IMR-90 (cell line): ENCODE data around the gene RALGAPA2. TPM values are rescaled to one million over a fixed set of nuclear protein-coding genes. Genes with fewer than 3 reads are reported as not detected.
A peak's percentile ranks its signal among the peaks of the same experiment; 100 is the strongest.

Experiments used
- ATAC-seq: fragments of 200-7000 bp; cut with Tn5 transposase; 2 replicates; pipeline ENCODE4 v1.9.1; 2020; ENCODE audit warnings: low read depth, mild to moderate bottlenecking, moderate library complexity
- BruUV-seq: library from RNA; stranded (reverse); fragments of 400-500 nt; replicated peaks from 2 replicates; lab custom pipeline; 2021; lab: Mats Ljungman, UMichigan
- CTCF ChIA-PET: fragments of 300-600 bp; formaldehyde crosslinking; extraction: SDS; loops from one replicate; lab custom pipeline; 2021; ENCODE audit warnings: antibody characterized with exemption; lab: Yijun Ruan, JAX
- POLR2A ChIA-PET: fragments of 300-600 bp; sonication (Branson Sonifier 250); formaldehyde crosslinking; loops from one replicate; lab custom pipeline; 2022; ENCODE audit warnings: antibody characterized with exemption; ENCODE audit not compliant: unreplicated experiment; lab: Charles Lee
- DNase-seq: peaks from one replicate; pipeline ENCODE4 v3.0.0; 2013
- H2AFZ ChIP-seq: replicated peaks from 2 replicates; pipeline ENCODE3; 2013; ENCODE audit warnings: low read length, mild to moderate bottlenecking; ENCODE audit not compliant: poor library complexity
- H2AK5ac ChIP-seq: 2 replicates; pipeline ENCODE4 v1.6.1; 2013; ENCODE audit warnings: low read depth, low read length, inconsistent platforms
- H2AK9ac ChIP-seq: replicated peaks from 2 replicates; pipeline ENCODE3; 2013; ENCODE audit warnings: mild to moderate bottlenecking, low read depth, low read length, moderate library complexity; ENCODE audit not compliant: poor library complexity
- H2BK120ac ChIP-seq: 2 replicates; pipeline ENCODE4 v1.6.1; 2013; ENCODE audit warnings: low read depth, low read length, inconsistent platforms
- H2BK15ac ChIP-seq: 3 replicates; pipeline ENCODE4 v1.6.1; 2013; ENCODE audit warnings: low read depth, low read length, inconsistent platforms
- H2BK20ac ChIP-seq: 2 replicates; pipeline ENCODE4 v1.6.1; 2013; ENCODE audit warnings: low read depth, mild to moderate bottlenecking, inconsistent platforms, low read length, moderate library complexity
- H2BK5ac ChIP-seq: 2 replicates; pipeline ENCODE4 v1.6.1; 2013; ENCODE audit warnings: mild to moderate bottlenecking, low read depth, low read length, inconsistent platforms; ENCODE audit not compliant: poor library complexity, severe bottlenecking
- H3K14ac ChIP-seq: replicated peaks from 2 replicates; pipeline ENCODE4 v1.6.1; 2013; ENCODE audit warnings: low read depth, low read length, inconsistent platforms
- H3K18ac ChIP-seq: 2 replicates; pipeline ENCODE4 v1.6.1; 2013; ENCODE audit warnings: low read depth, low read length, control low read depth
- H3K23ac ChIP-seq: 2 replicates; pipeline ENCODE4 v1.6.1; 2013; ENCODE audit warnings: low read depth, low read length, inconsistent platforms
- H3K27ac ChIP-seq: 2 replicates; pipeline ENCODE4 v1.5.1; 2013; ENCODE audit warnings: mild to moderate bottlenecking, control low read depth, low read length; ENCODE audit not compliant: insufficient read depth
- H3K27me3 ChIP-seq: 2 replicates; pipeline ENCODE4 v1.6.1; 2013; ENCODE audit warnings: low read length; ENCODE audit not compliant: control insufficient read depth, insufficient read depth
- H3K36me3 ChIP-seq: 2 replicates; pipeline ENCODE4 v1.6.1; 2013; ENCODE audit warnings: low read length, mixed read lengths; ENCODE audit not compliant: control insufficient read depth, insufficient read depth
- H3K4ac ChIP-seq: 2 replicates; pipeline ENCODE4 v1.6.1; 2013; ENCODE audit warnings: low read depth, low read length, inconsistent platforms
- H3K4me1 ChIP-seq: 2 replicates; pipeline ENCODE4 v1.6.1; 2013; ENCODE audit warnings: low read length, mixed read lengths; ENCODE audit not compliant: control insufficient read depth, insufficient read depth
- H3K4me2 ChIP-seq: 2 replicates; pipeline ENCODE4 v1.6.1; 2013; ENCODE audit warnings: low read depth, mild to moderate bottlenecking, control low read depth, low read length, moderate library complexity
- H3K4me3 ChIP-seq: 2 replicates; pipeline ENCODE4 v1.5.1; 2013; ENCODE audit warnings: low read depth, mild to moderate bottlenecking, control low read depth, low read length, moderate library complexity; ENCODE audit not compliant: insufficient read depth
- H3K56ac ChIP-seq: 2 replicates; pipeline ENCODE4 v1.6.1; 2013; ENCODE audit warnings: low read length, inconsistent platforms; ENCODE audit not compliant: insufficient read depth; ENCODE audit errors: extremely low read depth
- H3K79me1 ChIP-seq, 2 experiments: 2 replicates each; pipeline ENCODE4 v1.6.1; 2013; ENCODE audit warnings: low read length in 2 of 2, inconsistent platforms in 1 of 2, low read depth in 1 of 2
- H3K9ac ChIP-seq: 2 replicates; pipeline ENCODE4 v1.6.1; 2013; ENCODE audit warnings: low read depth, low read length, control low read depth
- H3K9me1 ChIP-seq: 2 replicates; pipeline ENCODE4 v1.6.1; 2013; ENCODE audit warnings: low read length, inconsistent platforms; ENCODE audit not compliant: insufficient read depth
- H3K9me3 ChIP-seq: 2 replicates; pipeline ENCODE4 v1.6.1; 2013; ENCODE audit warnings: low read length; ENCODE audit not compliant: control insufficient read depth, insufficient read depth
- H4K20me1 ChIP-seq: 2 replicates; pipeline ENCODE4 v1.6.1; 2013; ENCODE audit warnings: low read length, inconsistent platforms; ENCODE audit not compliant: insufficient read depth
- H4K5ac ChIP-seq: 2 replicates; pipeline ENCODE4 v1.6.1; 2013; ENCODE audit warnings: mild to moderate bottlenecking, low read depth, low read length, control low read depth
- H4K8ac ChIP-seq, 2 experiments: 2 replicates each; pipeline ENCODE4 v1.6.1; 2013; ENCODE audit warnings: low read depth in 2 of 2, low read length in 2 of 2, control low read depth in 1 of 2, inconsistent platforms in 1 of 2
- H4K91ac ChIP-seq: 2 replicates; pipeline ENCODE4 v1.6.1; 2013; ENCODE audit warnings: low read depth, low read length, inconsistent platforms; ENCODE audit not compliant: insufficient read depth
- MAZ ChIP-seq: IDR thresholded peaks from 2 replicates; pipeline ENCODE4 v1.6.1; 2012; ENCODE audit warnings: low read depth, mild to moderate bottlenecking, low read length, improper control_type of control experiment, moderate library complexity, borderline replicate concordance
- RAD21 ChIP-seq: IDR thresholded peaks from 2 replicates; pipeline ENCODE4 v1.6.1; 2012; ENCODE audit warnings: low read length, improper control_type of control experiment
- WGBS, 2 experiments: methylation state at CpG; one replicate each; pipeline versions ENCODE4 v1.1.5 to v1.1.7; 2013; ENCODE audit warnings: missing lambda C conversion rate in 2 of 2; ENCODE audit not compliant: insufficient read length in 1 of 2; ENCODE audit errors: extremely low coverage in 2 of 2; 5-methylcytosine and 5-hydroxymethylcytosine counted together
- dilution Hi-C: fragments of 300-500 bp; cut with HindIII; formaldehyde crosslinking; loops from one replicate; pipeline ENCODE4 v1.14.3; 2018; ENCODE audit warnings: low sequenced_read_pairs; ENCODE audit not compliant: unreplicated experiment
- in situ Hi-C: fragments of 300-500 bp; cut with MboI; formaldehyde crosslinking; loops from 3 replicates; pipeline ENCODE4 v1.14.3; 2019; ENCODE audit warnings: low sequenced_read_pairs, inconsistent platforms, mixed read lengths
- intact Hi-C: fragments of 100-400 bp; cut with micrococcal nuclease; formaldehyde crosslinking; loops from 2 replicates; pipeline ENCODE4 v1.10.0; 2022
- polyA plus RNA-seq, 3 experiments: library from polyadenylated mRNA; depleted of rRNA; stranded (reverse); fragments of >200 nt; gene quantifications; 2 replicates each; pipeline ENCODE4 v1.2.3, GENCODE V29; 2012; ENCODE audit warnings: low replicate concordance in 1 of 3
- total RNA-seq: library from RNA; depleted of rRNA; stranded (reverse); fragments of >200 nt; gene quantifications from 2 replicates; pipeline ENCODE4 v1.2.3, GENCODE V29; 2012
- TF ChIP-seq, protein P1 (sequence below): conservative IDR thresholded peaks from 2 replicates; pipeline ENCODE4 v1.5.1; 2012; ENCODE audit warnings: mild to moderate bottlenecking, low read depth, low read length, improper control_type of control experiment

The RALGAPA2 gene
- total and polyA plus RNA-seq, 2 of the 4 experiments (the other 2 are of a cell fraction) = 1.3 to 3.9 TPM

DNA sequence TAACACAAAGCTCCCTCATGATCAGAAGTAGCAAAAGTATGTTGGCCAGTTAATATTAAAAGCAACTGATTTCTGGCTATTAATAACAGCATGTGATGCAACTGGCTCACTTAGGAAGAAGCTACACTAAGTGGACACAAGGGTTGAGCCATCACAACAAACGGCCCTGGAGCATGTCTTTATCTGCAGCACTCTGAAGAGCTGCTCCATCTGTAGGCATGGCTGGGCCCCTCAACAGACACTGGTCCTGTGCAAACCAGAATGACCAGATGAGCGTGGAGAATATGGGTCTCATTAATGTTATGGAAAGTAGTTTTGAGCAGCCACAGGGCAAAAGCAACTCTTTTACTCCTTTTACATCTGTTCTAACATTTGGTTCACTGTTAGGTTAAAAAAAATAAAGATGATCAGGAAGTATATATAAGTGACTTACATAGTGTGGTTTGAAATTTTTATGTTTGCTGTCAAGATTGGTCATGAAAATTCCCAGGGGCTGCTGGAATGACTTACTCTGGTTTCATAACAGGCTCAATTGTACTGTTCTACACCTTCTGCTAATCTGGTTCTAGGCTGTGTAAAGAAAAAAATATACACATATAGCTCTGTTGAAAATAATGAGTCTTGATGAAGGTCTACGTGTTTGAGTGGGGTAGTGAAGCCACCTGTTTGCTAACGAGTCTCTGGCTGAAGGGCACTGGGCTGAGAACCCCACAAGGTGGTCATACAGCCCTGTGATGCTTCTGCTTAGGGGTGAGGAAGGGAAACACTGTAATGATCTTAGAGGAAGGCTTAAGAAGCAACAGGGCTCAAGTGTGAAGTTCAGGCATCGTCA is 286.4 kb downstream of the RALGAPA2 start:
- H3K27me3 ChIP-seq = no peaks in the 10 kb centered on the region
- TF ChIP-seq MAZ (no peak), RAD21 (no peak)
- TF ChIP-seq, protein P1, sequence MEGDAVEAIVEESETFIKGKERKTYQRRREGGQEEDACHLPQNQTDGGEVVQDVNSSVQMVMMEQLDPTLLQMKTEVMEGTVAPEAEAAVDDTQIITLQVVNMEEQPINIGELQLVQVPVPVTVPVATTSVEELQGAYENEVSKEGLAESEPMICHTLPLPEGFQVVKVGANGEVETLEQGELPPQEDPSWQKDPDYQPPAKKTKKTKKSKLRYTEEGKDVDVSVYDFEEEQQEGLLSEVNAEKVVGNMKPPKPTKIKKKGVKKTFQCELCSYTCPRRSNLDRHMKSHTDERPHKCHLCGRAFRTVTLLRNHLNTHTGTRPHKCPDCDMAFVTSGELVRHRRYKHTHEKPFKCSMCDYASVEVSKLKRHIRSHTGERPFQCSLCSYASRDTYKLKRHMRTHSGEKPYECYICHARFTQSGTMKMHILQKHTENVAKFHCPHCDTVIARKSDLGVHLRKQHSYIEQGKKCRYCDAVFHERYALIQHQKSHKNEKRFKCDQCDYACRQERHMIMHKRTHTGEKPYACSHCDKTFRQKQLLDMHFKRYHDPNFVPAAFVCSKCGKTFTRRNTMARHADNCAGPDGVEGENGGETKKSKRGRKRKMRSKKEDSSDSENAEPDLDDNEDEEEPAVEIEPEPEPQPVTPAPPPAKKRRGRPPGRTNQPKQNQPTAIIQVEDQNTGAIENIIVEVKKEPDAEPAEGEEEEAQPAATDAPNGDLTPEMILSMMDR = no peak
- H3K4me1 ChIP-seq = no peaks in the 10 kb centered on the region
- no peak overlapping the region for H2AK9ac ChIP-seq
- H3K9me3 ChIP-seq = no peaks in the 10 kb centered on the region
- ATAC-seq (no peak), DNase-seq (peak; percentile 23)
- no peak overlapping the region for H3K56ac ChIP-seq
- no peak overlapping the region for H4K91ac ChIP-seq
- H4K5ac ChIP-seq = no peak overlapping the region
- H2AK5ac ChIP-seq = no peak overlapping the region
- dilution Hi-C loops (no loop called here), intact Hi-C loops (no loop called here), in situ Hi-C loops (no loop called here)
- BruUV-seq = no TSS peak
- no peaks in the 10 kb centered on the region; the same call in 1 of the 2 replicates for H3K9me1 ChIP-seq
- ChIA-PET POLR2A (no interaction called here), CTCF (interaction anchor here (1.1 kb wide), 1 partner anchor 18 kb away, joined by 4 read pairs; no protein-coding TSS in a partner anchor)
- WGBS, 2 experiments = 100% methylated on average over 1 of the region's 5 CpGs; no CpG with 5 or more reads in 1 of the 2 experiments
- no peak overlapping the region for H3K4ac ChIP-seq
- H3K14ac ChIP-seq = no peak overlapping the region
- no peaks in the 10 kb centered on the region for H3K79me1 ChIP-seq
- no peak overlapping the region for H2AFZ ChIP-seq
- H2BK120ac ChIP-seq = no peak overlapping the region
- H4K8ac ChIP-seq = no peak overlapping the region
- no peak overlapping the region for H2BK5ac ChIP-seq
- no peaks in the 10 kb centered on the region for H3K36me3 ChIP-seq
- H2BK15ac ChIP-seq = no peak overlapping the region
- no peak overlapping the region for H3K9ac ChIP-seq
- H3K23ac ChIP-seq = no peak overlapping the region
- H3K4me3 ChIP-seq = no peak overlapping the region
- no peak overlapping the region for H3K18ac ChIP-seq
- no peaks in the 10 kb centered on the region for H4K20me1 ChIP-seq
- no peak overlapping the region for H3K27ac ChIP-seq
- no peak overlapping the region for H2BK20ac ChIP-seq
- H3K4me2 ChIP-seq = no peak overlapping the region
